Gastroesophageal sphincter (tissue), 4 donors: ENCODE measurements around the gene ZNF471. TPM values are rescaled to one million over a fixed set of nuclear protein-coding genes. Genes with fewer than 3 reads are reported as not detected.

Experiments
- ATAC-seq: fragments of 150-250 bp; one replicate; pipeline ENCODE4 v1.9.1; 2016; ENCODE audit warnings: mild to moderate bottlenecking, moderate library complexity
- H3K27ac ChIP-seq, 4 donors: fragments of 200-600 bp; sonication (generic) in 3 of 4; 1 replicate in 3 of 4; 2 replicates in 1 of 4; pipeline ENCODE4 v1.5.1; 2016 to 2019
- H3K27me3 ChIP-seq: fragments of 200-600 bp; sonication (generic); one replicate; pipeline ENCODE4 v1.5.1; 2019
- H3K36me3 ChIP-seq, 2 donors: fragments of 200-600 bp; sonication (generic); one replicate each; pipeline ENCODE4 v1.5.1; 2019; ENCODE audit warnings: control low read depth in 1 of 2
- H3K4me1 ChIP-seq, 3 donors: fragments of 200-600 bp; sonication (generic); 1 replicate in 2 of 3; 2 replicates in 1 of 3; pipeline ENCODE4 v1.5.1; 2016 to 2019; ENCODE audit warnings: control low read depth in 2 of 3
- H3K4me3 ChIP-seq, 2 donors: fragments of 200-600 bp; sonication (generic); one replicate each; pipeline ENCODE4 v1.5.1; 2019; ENCODE audit warnings: mild to moderate bottlenecking in 1 of 2, moderate library complexity in 1 of 2
- H3K9me3 ChIP-seq, 3 donors: fragments of 200-600 bp; sonication (generic); one replicate each; pipeline ENCODE4 v1.5.1; 2017 to 2019; ENCODE audit warnings: control low read depth in 2 of 3
- CTCF ChIP-seq, 4 experiments: fragments of 200-600 bp in 2 of 4; fragments of 450-650 bp in 2 of 4; sonication (generic) in 1 of 4; IDR thresholded peaks; one replicate each; pipeline ENCODE4 v1.5.1; 2017 to 2019; ENCODE audit warnings: antibody characterized with exemption in 4 of 4, mild to moderate bottlenecking in 2 of 4, moderate library complexity in 2 of 4
- EP300 ChIP-seq: sonication (generic); formaldehyde crosslinking; IDR thresholded peaks from one replicate; pipeline ENCODE4 v1.6.1; 2017; ENCODE audit warnings: antibody characterized with exemption, mild to moderate bottlenecking
- POLR2A ChIP-seq, 2 donors: fragments of 450-650 bp; IDR thresholded peaks; one replicate each; pipeline ENCODE4 v1.6.1; 2017; ENCODE audit warnings: antibody characterized with exemption in 2 of 2, mild to moderate bottlenecking in 2 of 2, moderate library complexity in 1 of 2
- POLR2AphosphoS5 ChIP-seq: sonication (generic); formaldehyde crosslinking; IDR thresholded peaks from one replicate; pipeline ENCODE4 v1.6.1; 2017; ENCODE audit warnings: antibody characterized with exemption
- WGBS, 2 donors: methylation state at CpG; one replicate each; pipeline ENCODE4 v1.1.5; 2018; ENCODE audit warnings: low coverage in 1 of 2; 5-methylcytosine and 5-hydroxymethylcytosine counted together
- total RNA-seq, 4 donors: library from RNA; depleted of rRNA; stranded (reverse); fragments of >200 nt; gene quantifications; one replicate each; pipeline ENCODE4 v1.1.0, GENCODE V29; 2016

ZNF471 gene
- total RNA-seq, 4 donors from 2014 or later: 8.4 to 18.7 (median 10.2) TPM

GRCh38 chr19:56477429-56478338 is 30.0 kb upstream of the ZNF471 start:
- TF ChIP-seq EP300 (no peak), POLR2AphosphoS5 (peak; percentile 82), POLR2A (IDR thresholded peaks at IDR 0.05) (peak in 1 of 2 donors; percentile 24), CTCF (IDR thresholded peaks at IDR 0.05) (no peak)
- Histone ChIP-seq H3K4me3 (peak overlapping the region; percentile 60 to 84), H3K4me1 (peaks cover 0 to 30% (median 10%) of the 10 kb centered on the region in 3 donors), H3K27ac (peak overlapping the region; percentile 11 to 89 (median 82)), H3K27me3 (no peaks in the 10 kb centered on the region), H3K9me3 (peaks cover 0 to 57% (median 0%) of the 10 kb centered on the region in 3 donors), H3K36me3 (peaks cover 0 to 26% of the 10 kb centered on the region in 2 donors)
- 0 to 2% methylated on average over 7 to 23 of the region's 80 CpGs for WGBS, 2 donors
- peak; percentile 96 for ATAC-seq

GRCh38 chr19:56491399-56491798 is 16.3 kb upstream of the ZNF471 start:
- Histone ChIP-seq H3K4me1 (no peaks in the 10 kb centered on the region), H3K36me3 (peaks cover 0 to 53% of the 10 kb centered on the region in 2 donors), H3K4me3 (no peak overlapping the region), H3K9me3 (peaks cover 0 to 86% (median 0%) of the 10 kb centered on the region in 3 donors), H3K27me3 (no peaks in the 10 kb centered on the region), H3K27ac (no peak overlapping the region)
- TF ChIP-seq POLR2AphosphoS5 (no peak), CTCF (IDR thresholded peaks at IDR 0.05) (no peak), EP300 (no peak), POLR2A (IDR thresholded peaks at IDR 0.05) (no peak)
- no peak for ATAC-seq
- WGBS, 2 donors: 33 to 77% methylated on average over 1 to 3 of the region's 3 CpGs

DNA sequence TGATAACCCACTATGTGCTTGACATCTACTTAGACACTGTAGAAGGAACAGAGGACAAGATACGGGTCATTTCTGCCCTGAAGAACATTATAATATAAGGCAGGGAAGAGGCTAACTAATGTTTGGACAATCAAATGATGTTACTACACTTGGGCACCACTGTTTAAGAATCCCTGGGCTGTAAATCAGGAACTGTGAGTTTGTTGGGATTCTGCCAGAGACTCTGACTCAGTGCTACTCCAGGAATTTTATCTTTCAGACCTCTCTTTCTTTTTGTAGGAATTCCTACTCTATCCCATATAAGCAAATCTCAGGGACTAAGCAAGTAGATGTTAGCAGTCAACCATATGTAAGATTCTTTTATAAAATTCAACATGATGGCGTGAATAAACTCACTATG is 3.1 kb upstream of the ZNF471 start:
- ATAC-seq: no peak
- Histone ChIP-seq H3K9me3 (peaks cover 0 to 10% (median 0%) of the 10 kb centered on the region in 3 donors), H3K4me1 (peaks cover 0 to 9% (median 6%) of the 10 kb centered on the region in 3 donors), H3K4me3 (no peak overlapping the region), H3K36me3 (no peaks in the 10 kb centered on the region), H3K27ac (no peak overlapping the region), H3K27me3 (no peaks in the 10 kb centered on the region)
- TF ChIP-seq EP300: no peak
- no peak for TF ChIP-seq POLR2AphosphoS5
- TF ChIP-seq POLR2A (IDR thresholded peaks at IDR 0.05): no peak
- no peak for TF ChIP-seq CTCF (IDR thresholded peaks at IDR 0.05)
- WGBS, 2 donors: 85 to 86% methylated on average over 2 of the region's 2 CpGs

DNA sequence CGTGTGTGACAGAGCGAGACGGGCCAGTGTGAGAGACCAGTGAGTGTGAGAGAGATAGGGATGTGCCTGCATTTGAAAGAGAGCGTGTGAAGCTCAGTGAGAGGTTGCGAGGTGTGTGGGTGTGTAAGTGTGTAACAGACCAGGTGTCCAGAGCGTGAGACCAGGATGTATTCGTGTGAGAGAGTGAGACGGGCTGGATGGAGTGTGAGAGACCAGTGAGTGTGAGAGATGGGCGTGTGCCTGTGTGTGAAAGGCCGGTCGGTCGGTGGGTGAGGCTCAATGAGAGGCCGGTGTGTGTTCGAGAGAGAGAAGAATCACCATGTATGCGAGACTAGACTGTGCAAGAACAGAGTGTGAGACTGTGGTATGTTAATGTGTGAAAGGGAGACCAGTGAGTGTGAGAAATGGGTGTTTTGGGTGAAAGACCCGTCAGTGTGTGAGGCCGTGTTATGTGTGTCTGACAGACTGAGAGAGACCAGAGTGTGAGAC is 679 bp downstream of the ZNF471 start:
- ATAC-seq: no peak
- TF ChIP-seq EP300 (no peak), POLR2A (IDR thresholded peaks at IDR 0.05) (no peak), POLR2AphosphoS5 (no peak), CTCF (IDR thresholded peaks at IDR 0.05) (no peak)
- WGBS, 2 donors: 2% methylated on average over 13 to 17 of the region's 17 CpGs
- H3K27me3 ChIP-seq: no peaks in the 10 kb centered on the region
- peaks cover 0 to 9% (median 6%) of the 10 kb centered on the region in 3 donors for H3K4me1 ChIP-seq
- peak overlapping the region; percentile 65 to 99 (median 96) for H3K27ac ChIP-seq
- H3K36me3 ChIP-seq: peaks cover 0 to 22% of the 10 kb centered on the region in 2 donors
- H3K9me3 ChIP-seq: peaks cover 0 to 10% (median 0%) of the 10 kb centered on the region in 3 donors
- H3K4me3 ChIP-seq: peak overlapping the region; percentile 50 to 71
